A549 treated with DMSO at 1 μM for 4 hours (cell line): Measurements from ENCODE around the gene NKPD1. TPM values are rescaled to one million over a fixed set of nuclear protein-coding genes. Genes with fewer than 3 reads are reported as not detected.

ENCODE experiments used
- total RNA-seq: library from RNA; stranded (reverse); fragments of 200-300 nt; extraction: Qiagen RNA extraction; gene quantifications from 5 replicates; pipeline ENCODE4 v1.2.3, GENCODE V29; 2022; ENCODE audit warnings: low read depth

The NKPD1 gene
- total RNA-seq: 0.04 to 0.09 TPM (median 0.05 TPM) in 5 replicates

GRCh38 chr19:45160870-45161737 is at the start of gene NKPD1:
NKPD1 (minus strand) TSS chr19:45160982; CDS start chr19:45160150, 832 bp downstream.

GRCh38 chr19:45178262-45179071 is 17.7 kb upstream of the NKPD1 start, which contains the start of gene BLOC1S3:
BLOC1S3 (plus strand) TSS chr19:45178784; CDS start chr19:45179297, 513 bp downstream.

GRCh38 chr19:45177817-45178261 is 17.1 kb upstream of the NKPD1 start, which contains the start of gene TRAPPC6A:
TRAPPC6A (minus strand) TSS chr19:45178237; CDS start chr19:45178218, 19 bp downstream.

Other genes starting within 250 kb of the NKPD1 start
- 109 to 128 TPM (median 117 TPM) in 5 replicates for gene APOC1, start 246.4 kb downstream of the NKPD1 start, total RNA-seq
- not detected in 5 replicates for gene APOC4, start 218.7 kb downstream of the NKPD1 start, total RNA-seq
- gene APOC2, start 214.9 kb downstream of the NKPD1 start, total RNA-seq: not detected in 5 replicates
- 136 to 197 TPM (median 165 TPM) in 5 replicates for gene CLPTM1, start 205.6 kb downstream of the NKPD1 start, total RNA-seq
- 41.9 to 59.2 TPM (median 49.1 TPM) in 5 replicates for gene RELB, start 159.5 kb downstream of the NKPD1 start, total RNA-seq
- 54.6 to 69.9 TPM (median 62.3 TPM) in 5 replicates for gene CLASRP, start 121.9 kb downstream of the NKPD1 start, total RNA-seq
- gene ZNF296, start 84.5 kb downstream of the NKPD1 start, total RNA-seq: 6.6 to 9.2 TPM (median 7.7 TPM) in 5 replicates
- gene GEMIN7, start 81.7 kb downstream of the NKPD1 start, total RNA-seq: 83.7 to 92.7 TPM (median 88.0 TPM) in 5 replicates
- gene PPP1R37, start 67.8 kb downstream of the NKPD1 start, total RNA-seq: 19.5 to 31.8 TPM (median 29.7 TPM) in 5 replicates
- 34.8 to 41.6 TPM (median 37.2 TPM) in 5 replicates for gene TRAPPC6A, start 17.3 kb upstream of the NKPD1 start, total RNA-seq
- 11.6 to 15.2 TPM (median 13.4 TPM) in 5 replicates for gene BLOC1S3, start 17.8 kb upstream of the NKPD1 start, total RNA-seq
- 0.80 to 1.3 TPM (median 0.99 TPM) in 5 replicates for gene EXOC3L2, start 84.4 kb upstream of the NKPD1 start, total RNA-seq
- gene MARK4, start 90.3 kb upstream of the NKPD1 start, total RNA-seq: 5.4 to 9.7 TPM (median 7.3 TPM) in 5 replicates
- 0.11 TPM in 1 of 5 replicates, not detected in the others for gene CKM, start 161.9 kb upstream of the NKPD1 start, total RNA-seq
- 0.50 to 0.83 TPM (median 0.54 TPM) in 5 replicates for gene KLC3, start 179.8 kb upstream of the NKPD1 start, total RNA-seq
- gene ERCC2, start 209.6 kb upstream of the NKPD1 start, total RNA-seq: 10.2 to 14.6 TPM (median 13.4 TPM) in 5 replicates
- gene PPP1R13L, start 244.1 kb upstream of the NKPD1 start, total RNA-seq: 30.2 to 35.2 TPM (median 31.0 TPM) in 5 replicates
- 40.7 to 56.0 TPM (median 48.7 TPM) in 5 replicates for gene POLR1G, start 245.7 kb upstream of the NKPD1 start, total RNA-seq